CD4-positive, alpha-beta T cell treated with Interleukin-4 for 1 hour (primary cell): Measurements from ENCODE around the gene ARF5.
"Not testable (repeated sequence)": the region's sequence is repeated elsewhere in the genome, so short reads cannot be mapped to it uniquely, and the experiment has no call there.

Experiments used
- DNase-seq, 2 donors: peaks; one replicate each; pipeline ENCODE4 v3.0.0-alpha.2; 2020 to 2022

Gene ARF5

GRCh38 chr7:127588019-127588696 is at the start of gene ARF5:
TSS of gene ARF5 (plus strand) at chr7:127588411. CDS start at chr7:127588499, 88 bp downstream.
- DNase-seq: peak; percentile 90 to 91

GRCh38 chr7:127539116-127539515 is 49.1 kb upstream of the ARF5 start:
- no peak for DNase-seq

GRCh38 chr7:127540461-127540860 is 47.8 kb upstream of the ARF5 start:
- DNase-seq: not testable (repeated sequence)

- no peak for DNase-seq
These were observed 46.7 kb upstream of the ARF5 start for GRCh38 chr7:127541548-127541947.

GRCh38 chr7:127546313-127546712 is 41.9 kb upstream of the ARF5 start:
- no peak for DNase-seq

- no peak for DNase-seq
These were observed 38.0 kb upstream of the ARF5 start for GRCh38 chr7:127550247-127550646.

GRCh38 chr7:127551941-127552340 is 36.3 kb upstream of the ARF5 start:
- DNase-seq: no peak

- no peak for DNase-seq
These were observed 31.8 kb upstream of the ARF5 start for GRCh38 chr7:127556404-127556803.

- DNase-seq: no peak
These were observed 30.4 kb upstream of the ARF5 start for GRCh38 chr7:127557803-127558202.

GRCh38 chr7:127566242-127566641 is 22.0 kb upstream of the ARF5 start:
- no peak for DNase-seq

GRCh38 chr7:127568034-127568433 is 20.2 kb upstream of the ARF5 start:
- DNase-seq: not testable (repeated sequence)

- no peak for DNase-seq
These were observed 16.3 kb upstream of the ARF5 start for GRCh38 chr7:127571741-127572505.

GRCh38 chr7:127578036-127578684 is 10.1 kb upstream of the ARF5 start:
- DNase-seq: no peak

- no peak for DNase-seq
These were observed 9.4 kb upstream of the ARF5 start for GRCh38 chr7:127578711-127579275.

- no peak for DNase-seq
These were observed 7.6 kb upstream of the ARF5 start for GRCh38 chr7:127580612-127581011.

GRCh38 chr7:127581716-127582115 is 6.5 kb upstream of the ARF5 start:
- no peak for DNase-seq

- no peak for DNase-seq
These were observed 5.8 kb upstream of the ARF5 start for GRCh38 chr7:127582361-127582760.

GRCh38 chr7:127584648-127585043 is 3.6 kb upstream of the ARF5 start:
- DNase-seq: no peak

GRCh38 chr7:127585044-127585953 is 2.9 kb upstream of the ARF5 start, which contains the start of gene GCC1:
TSS of gene GCC1 (minus strand) at chr7:127585596. CDS start at chr7:127585182, 414 bp downstream.
- peak; percentile 92 to 95 for DNase-seq

GRCh38 chr7:127586346-127586745 is 1.9 kb upstream of the ARF5 start:
- no peak for DNase-seq

- DNase-seq: no peak
These were observed 570 bp upstream of the ARF5 start for GRCh38 chr7:127587663-127588018.
